Embryonic facial prominence (tissue), 1 donor: ENCODE results near the gene TTN.
"Not testable (repeated sequence)": the region's sequence is repeated elsewhere in the genome, so short reads cannot be mapped to it uniquely, and the experiment has no call there.

ENCODE experiments used
- DNase-seq: peaks from one replicate; pipeline ENCODE4 v3.0.0-alpha.2; 2016; ENCODE audit errors: extremely low spot score

Gene TTN

GRCh38 chr2:178658480-178658879, 148.7 kb downstream of the TTN start:
- DNase-seq, result not testable (repeated sequence)

GRCh38 chr2:178650554-178650953, 156.7 kb downstream of the TTN start:
- DNase-seq, result no peak

GRCh38 chr2:178644919-178645318, 162.3 kb downstream of the TTN start:
- DNase-seq, result no peak

GRCh38 chr2:178641498-178641897, 165.7 kb downstream of the TTN start:
- DNase-seq, result no peak

GRCh38 chr2:178635897-178636296, 171.3 kb downstream of the TTN start:
- DNase-seq, result no peak

- DNase-seq, result no peak
Observed at GRCh38 chr2:178632729-178633128, 174.5 kb downstream of the TTN start.

GRCh38 chr2:178630581-178630980, 176.6 kb downstream of the TTN start:
- DNase-seq, result no peak

- DNase-seq, result no peak
Observed at GRCh38 chr2:178629463-178629862, 177.8 kb downstream of the TTN start.

GRCh38 chr2:178628605-178629004, 178.6 kb downstream of the TTN start:
- no peak for DNase-seq

GRCh38 chr2:178627401-178627800, 179.8 kb downstream of the TTN start:
- no peak for DNase-seq

- no peak for DNase-seq
Observed at GRCh38 chr2:178615969-178616368, 191.3 kb downstream of the TTN start.

GRCh38 chr2:178602901-178603300, 204.3 kb downstream of the TTN start:
- no peak for DNase-seq

- DNase-seq, result no peak
Observed at GRCh38 chr2:178592655-178593054, 214.6 kb downstream of the TTN start.

- no peak for DNase-seq
Observed at GRCh38 chr2:178589335-178589734, 217.9 kb downstream of the TTN start.

GRCh38 chr2:178584666-178585065, 222.6 kb downstream of the TTN start:
- DNase-seq, result no peak

GRCh38 chr2:178579006-178579405, 228.2 kb downstream of the TTN start:
- DNase-seq, result no peak

- DNase-seq, result no peak
Observed at GRCh38 chr2:178574789-178575188, 232.4 kb downstream of the TTN start.

GRCh38 chr2:178568227-178568626, 239.0 kb downstream of the TTN start:
- no peak for DNase-seq

GRCh38 chr2:178553047-178553446, 254.2 kb downstream of the TTN start:
- DNase-seq, result no peak

- no peak for DNase-seq
Observed at GRCh38 chr2:178550352-178550751, 256.9 kb downstream of the TTN start.

- DNase-seq, result no peak
Observed at GRCh38 chr2:178542569-178542968, 264.7 kb downstream of the TTN start.

GRCh38 chr2:178542161-178542560, 265.1 kb downstream of the TTN start:
- no peak for DNase-seq

- DNase-seq, result no peak
Observed at GRCh38 chr2:178536037-178536436, 271.2 kb downstream of the TTN start.

GRCh38 chr2:178531168-178531567, 276.1 kb downstream of the TTN start:
- DNase-seq, result no peak

- no peak for DNase-seq
Observed at GRCh38 chr2:178530625-178531142, 276.5 kb downstream of the TTN start.
